HepG2 (cell line): ENCODE measurements around the gene LILRB5. TPM values are rescaled to one million over a fixed set of nuclear protein-coding genes. Genes with fewer than 3 reads are reported as not detected.
A peak's percentile ranks its signal among the peaks of the same experiment; 100 is the strongest.

ENCODE experiments used
- AGO1 ChIP-seq: fragments of 200-400 bp; formaldehyde crosslinking; IDR thresholded peaks from 2 replicates; pipeline ENCODE4 v1.6.1; 2017; ENCODE audit warnings: mild to moderate bottlenecking, low read depth, low read length, moderate library complexity; ENCODE audit not compliant: poor library complexity, severe bottlenecking
- CREB1 ChIP-seq, 2 experiments: fragments of 450-650 bp in 1 of 2; IDR thresholded peaks; 2 replicates each; pipeline ENCODE4 v1.6.1; 2016 to 2017; ENCODE audit warnings: control low read depth in 1 of 2, mild to moderate bottlenecking in 1 of 2, missing compliant biosample characterization in 1 of 2, missing genetic modification characterization in 1 of 2
- HIC2 ChIP-seq: sonication (generic); formaldehyde crosslinking; IDR thresholded peaks from 2 replicates; pipeline ENCODE4 v1.9.0; 2022; ENCODE audit warnings: low read depth, missing genetic modification reagents
- KDM3A ChIP-seq: IDR thresholded peaks from 2 replicates; pipeline ENCODE4 v1.6.1; 2018; ENCODE audit warnings: low read depth, missing compliant biosample characterization
- MLX ChIP-seq: IDR thresholded peaks from 2 replicates; pipeline ENCODE4 v1.6.1; 2016
- MTA3 ChIP-seq: sonication (generic); formaldehyde crosslinking; IDR thresholded peaks from 2 replicates; pipeline ENCODE4 v1.4.0; 2020; ENCODE audit warnings: missing genetic modification reagents
- NCOA2 ChIP-seq: sonication (generic); formaldehyde crosslinking; IDR thresholded peaks from 2 replicates; pipeline ENCODE4 v1.8.0; 2022; ENCODE audit warnings: inconsistent platforms
- ONECUT2 ChIP-seq: sonication (generic); formaldehyde crosslinking; IDR thresholded peaks from 2 replicates; pipeline ENCODE4 v1.4.0; 2020; ENCODE audit warnings: missing genetic modification reagents
- PITX1 ChIP-seq: sonication (generic); formaldehyde crosslinking; IDR thresholded peaks from 2 replicates; pipeline ENCODE4 v1.5.1; 2020; ENCODE audit warnings: mild to moderate bottlenecking, missing genetic modification reagents
- PPARG ChIP-seq: conservative IDR thresholded peaks from 2 replicates; pipeline ENCODE4 v1.6.1; 2016; ENCODE audit warnings: missing biosample characterization, missing genetic modification reagents
- SAFB2 ChIP-seq: sonication (generic); formaldehyde crosslinking; IDR thresholded peaks from 2 replicates; pipeline ENCODE4 v1.5.1; 2020; ENCODE audit warnings: missing genetic modification reagents, low read depth, mild to moderate bottlenecking, borderline replicate concordance
- ZFP36L1 ChIP-seq: sonication (generic); formaldehyde crosslinking; IDR thresholded peaks from 2 replicates; pipeline ENCODE4 v1.8.0; 2022; ENCODE audit warnings: mild to moderate bottlenecking, missing genetic modification reagents, moderate library complexity
- ZFY ChIP-seq: sonication (generic); formaldehyde crosslinking; IDR thresholded peaks from 2 replicates; pipeline ENCODE4 v1.4.0; 2020; ENCODE audit warnings: missing genetic modification reagents
- ZNF17 ChIP-seq: sonication (generic); formaldehyde crosslinking; IDR thresholded peaks from 2 replicates; pipeline ENCODE4 v1.5.0; 2020; ENCODE audit warnings: mild to moderate bottlenecking, missing genetic modification reagents
- ZNF207 ChIP-seq: fragments of 450-650 bp; IDR thresholded peaks from 2 replicates; pipeline ENCODE4 v1.6.1; 2016; ENCODE audit warnings: antibody characterized with exemption, borderline replicate concordance
- ZNF224 ChIP-seq: sonication (generic); formaldehyde crosslinking; IDR thresholded peaks from 2 replicates; pipeline ENCODE4 v1.5.0; 2020; ENCODE audit warnings: mild to moderate bottlenecking, missing genetic modification reagents
- ZNF607 ChIP-seq: sonication (generic); formaldehyde crosslinking; IDR thresholded peaks from 2 replicates; pipeline ENCODE4 v1.5.1; 2020; ENCODE audit warnings: missing genetic modification reagents, mild to moderate bottlenecking, borderline replicate concordance
- ZNF678 ChIP-seq: sonication (generic); formaldehyde crosslinking; IDR thresholded peaks from 2 replicates; pipeline ENCODE4 v1.4.0; 2020; ENCODE audit warnings: mild to moderate bottlenecking, missing genetic modification reagents
- polyA plus RNA-seq, 8 experiments: library from polyadenylated mRNA; depleted of rRNA in 3 of 8; stranded (reverse) in 7 of 8; unstranded in 1 of 8; fragments of >200 nt; fragmentation: Illumina TruSeq in 4 of 8; extraction: Trizol in 4 of 8; gene quantifications; 2 replicates each; pipeline versions ENCODE4 v1.2.1 to v1.2.3, GENCODE V29; 2011 to 2016; ENCODE audit warnings: low read depth in 4 of 8, missing spikeins in 1 of 8, mixed read lengths in 1 of 8; ENCODE audit not compliant: insufficient read depth in 1 of 8
- total RNA-seq, 5 experiments: library from RNA; depleted of rRNA; stranded (reverse); fragments of >200 nt; fragmentation: Illumina TruSeq; extraction: Trizol; gene quantifications; 2 replicates each; pipeline ENCODE4 v1.2.3, GENCODE V29; 2016; ENCODE audit warnings: low read depth in 1 of 5
- TF ChIP-seq, protein P1 (sequence below): sonication (generic); formaldehyde crosslinking; IDR thresholded peaks from 2 replicates; pipeline ENCODE4 v1.4.0; 2020; ENCODE audit warnings: missing genetic modification reagents, borderline replicate concordance
- TF ChIP-seq, protein P2 (sequence below): sonication (generic); formaldehyde crosslinking; IDR thresholded peaks from 2 replicates; pipeline ENCODE4 v1.4.0; 2020; ENCODE audit warnings: mild to moderate bottlenecking, missing genetic modification reagents
- TF ChIP-seq, protein P3 (sequence below): sonication (generic); formaldehyde crosslinking; IDR thresholded peaks from 2 replicates; pipeline ENCODE4 v1.4.0; 2020; ENCODE audit warnings: low read depth, mild to moderate bottlenecking, missing genetic modification reagents

Gene LILRB5
- total and polyA plus RNA-seq, 2 of the 13 experiments (the other 11 are each of a cell fraction or from before 2014, with no cell fraction given), result not detected

GRCh38 chr19:54209811-54210494 is 47.1 kb downstream of the LILRB5 start (continued):
- TF ChIP-seq ZNF207 (no peak), ZFP36L1 (CRISPR knock-in tag) (no peak), ZFY (CRISPR knock-in tag) (peak; percentile 59), PITX1 (CRISPR knock-in tag) (peak; percentile 74; the same call in 1 of the 2 replicates), MTA3 (CRISPR knock-in tag) (no peak), MLX (CRISPR knock-in tag) (peak; percentile 81), HIC2 (CRISPR knock-in tag) (no peak), KDM3A (CRISPR knock-in tag) (0 out of 2 replicates have a peak, but pooled peaks have one; percentile 28), ZNF224 (CRISPR knock-in tag) (no peak), ONECUT2 (no peak), CREB1 (IDR thresholded peaks at IDR 0.05) (no peak), CREB1 (CRISPR knock-in tag; IDR thresholded peaks at IDR 0.05) (peak; percentile 43; the same call in 1 of the 2 replicates), ZNF17 (CRISPR knock-in tag) (no peak), ZNF607 (no peak), SAFB2 (CRISPR knock-in tag) (no peak), PPARG (CRISPR knock-in tag) (peak; percentile 92), NCOA2 (CRISPR knock-in tag) (peak; percentile 79), ZNF678 (CRISPR knock-in tag) (no peak), AGO1 (no peak)
- TF ChIP-seq, protein P1, sequence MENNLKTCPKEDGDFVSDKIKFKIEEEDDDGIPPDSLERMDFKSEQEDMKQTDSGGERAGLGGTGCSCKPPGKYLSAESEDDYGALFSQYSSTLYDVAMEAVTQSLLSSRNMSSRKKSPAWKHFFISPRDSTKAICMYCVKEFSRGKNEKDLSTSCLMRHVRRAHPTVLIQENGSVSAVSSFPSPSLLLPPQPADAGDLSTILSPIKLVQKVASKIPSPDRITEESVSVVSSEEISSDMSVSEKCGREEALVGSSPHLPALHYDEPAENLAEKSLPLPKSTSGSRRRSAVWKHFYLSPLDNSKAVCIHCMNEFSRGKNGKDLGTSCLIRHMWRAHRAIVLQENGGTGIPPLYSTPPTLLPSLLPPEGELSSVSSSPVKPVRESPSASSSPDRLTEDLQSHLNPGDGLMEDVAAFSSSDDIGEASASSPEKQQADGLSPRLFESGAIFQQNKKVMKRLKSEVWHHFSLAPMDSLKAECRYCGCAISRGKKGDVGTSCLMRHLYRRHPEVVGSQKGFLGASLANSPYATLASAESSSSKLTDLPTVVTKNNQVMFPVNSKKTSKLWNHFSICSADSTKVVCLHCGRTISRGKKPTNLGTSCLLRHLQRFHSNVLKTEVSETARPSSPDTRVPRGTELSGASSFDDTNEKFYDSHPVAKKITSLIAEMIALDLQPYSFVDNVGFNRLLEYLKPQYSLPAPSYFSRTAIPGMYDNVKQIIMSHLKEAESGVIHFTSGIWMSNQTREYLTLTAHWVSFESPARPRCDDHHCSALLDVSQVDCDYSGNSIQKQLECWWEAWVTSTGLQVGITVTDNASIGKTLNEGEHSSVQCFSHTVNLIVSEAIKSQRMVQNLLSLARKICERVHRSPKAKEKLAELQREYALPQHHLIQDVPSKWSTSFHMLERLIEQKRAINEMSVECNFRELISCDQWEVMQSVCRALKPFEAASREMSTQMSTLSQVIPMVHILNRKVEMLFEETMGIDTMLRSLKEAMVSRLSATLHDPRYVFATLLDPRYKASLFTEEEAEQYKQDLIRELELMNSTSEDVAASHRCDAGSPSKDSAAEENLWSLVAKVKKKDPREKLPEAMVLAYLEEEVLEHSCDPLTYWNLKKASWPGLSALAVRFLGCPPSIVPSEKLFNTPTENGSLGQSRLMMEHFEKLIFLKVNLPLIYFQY (CRISPR knock-in tag), result no peak
- TF ChIP-seq, protein P2, sequence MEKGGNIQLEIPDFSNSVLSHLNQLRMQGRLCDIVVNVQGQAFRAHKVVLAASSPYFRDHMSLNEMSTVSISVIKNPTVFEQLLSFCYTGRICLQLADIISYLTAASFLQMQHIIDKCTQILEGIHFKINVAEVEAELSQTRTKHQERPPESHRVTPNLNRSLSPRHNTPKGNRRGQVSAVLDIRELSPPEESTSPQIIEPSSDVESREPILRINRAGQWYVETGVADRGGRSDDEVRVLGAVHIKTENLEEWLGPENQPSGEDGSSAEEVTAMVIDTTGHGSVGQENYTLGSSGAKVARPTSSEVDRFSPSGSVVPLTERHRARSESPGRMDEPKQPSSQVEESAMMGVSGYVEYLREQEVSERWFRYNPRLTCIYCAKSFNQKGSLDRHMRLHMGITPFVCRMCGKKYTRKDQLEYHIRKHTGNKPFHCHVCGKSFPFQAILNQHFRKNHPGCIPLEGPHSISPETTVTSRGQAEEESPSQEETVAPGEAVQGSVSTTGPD (CRISPR knock-in tag), result no peak
- TF ChIP-seq, protein P3, sequence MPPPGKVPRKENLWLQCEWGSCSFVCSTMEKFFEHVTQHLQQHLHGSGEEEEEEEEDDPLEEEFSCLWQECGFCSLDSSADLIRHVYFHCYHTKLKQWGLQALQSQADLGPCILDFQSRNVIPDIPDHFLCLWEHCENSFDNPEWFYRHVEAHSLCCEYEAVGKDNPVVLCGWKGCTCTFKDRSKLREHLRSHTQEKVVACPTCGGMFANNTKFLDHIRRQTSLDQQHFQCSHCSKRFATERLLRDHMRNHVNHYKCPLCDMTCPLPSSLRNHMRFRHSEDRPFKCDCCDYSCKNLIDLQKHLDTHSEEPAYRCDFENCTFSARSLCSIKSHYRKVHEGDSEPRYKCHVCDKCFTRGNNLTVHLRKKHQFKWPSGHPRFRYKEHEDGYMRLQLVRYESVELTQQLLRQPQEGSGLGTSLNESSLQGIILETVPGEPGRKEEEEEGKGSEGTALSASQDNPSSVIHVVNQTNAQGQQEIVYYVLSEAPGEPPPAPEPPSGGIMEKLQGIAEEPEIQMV (CRISPR knock-in tag), result 0 out of 2 replicates have a peak, but pooled peaks have one; percentile 60
